ENCODE data around the gene SFT2D2. TPM values are rescaled to one million over a fixed set of nuclear protein-coding genes. Genes with fewer than 3 reads are reported as not detected.

Gene SFT2D2
- polyA plus RNA-seq, 3 donors: 16.1 to 17.3 (median 16.4) TPM

GRCh38 chr1:168301664-168302320 is 76.0 kb downstream of the SFT2D2 start:
- DNase-seq (ENCODE audit: low read depth in 3 of 3, low spot score in 2 of 3): no peak

Other genes starting within 250 kb of the SFT2D2 start
- 10 to 100 TPM; 19.8 to 20.6 (median 20.5) TPM for gene GPR161, start 89.1 kb upstream of the SFT2D2 start, polyA plus RNA-seq (ENCODE audit: insufficient read length in 3 of 3)
- 10 to 100 TPM; 49.4 to 59.5 (median 51.0) TPM for gene TIPRL, start 47.0 kb upstream of the SFT2D2 start, polyA plus RNA-seq (ENCODE audit: insufficient read length in 3 of 3)
- 1 to 10 TPM; 2.1 to 2.4 (median 2.3) TPM for gene TBX19, start 54.9 kb downstream of the SFT2D2 start, polyA plus RNA-seq (ENCODE audit: insufficient read length in 3 of 3)